ENCODE data around the gene ANGPTL4. TPM values are rescaled to one million over a fixed set of nuclear protein-coding genes. Genes with fewer than 3 reads are reported as not detected.
A peak's percentile ranks its signal among the peaks of the same experiment; 100 is the strongest.

Gene ANGPTL4, protein sequence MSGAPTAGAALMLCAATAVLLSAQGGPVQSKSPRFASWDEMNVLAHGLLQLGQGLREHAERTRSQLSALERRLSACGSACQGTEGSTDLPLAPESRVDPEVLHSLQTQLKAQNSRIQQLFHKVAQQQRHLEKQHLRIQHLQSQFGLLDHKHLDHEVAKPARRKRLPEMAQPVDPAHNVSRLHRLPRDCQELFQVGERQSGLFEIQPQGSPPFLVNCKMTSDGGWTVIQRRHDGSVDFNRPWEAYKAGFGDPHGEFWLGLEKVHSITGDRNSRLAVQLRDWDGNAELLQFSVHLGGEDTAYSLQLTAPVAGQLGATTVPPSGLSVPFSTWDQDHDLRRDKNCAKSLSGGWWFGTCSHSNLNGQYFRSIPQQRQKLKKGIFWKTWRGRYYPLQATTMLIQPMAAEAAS
- total RNA-seq: 2.6 and 18.5 TPM in 2 replicates

DNA sequence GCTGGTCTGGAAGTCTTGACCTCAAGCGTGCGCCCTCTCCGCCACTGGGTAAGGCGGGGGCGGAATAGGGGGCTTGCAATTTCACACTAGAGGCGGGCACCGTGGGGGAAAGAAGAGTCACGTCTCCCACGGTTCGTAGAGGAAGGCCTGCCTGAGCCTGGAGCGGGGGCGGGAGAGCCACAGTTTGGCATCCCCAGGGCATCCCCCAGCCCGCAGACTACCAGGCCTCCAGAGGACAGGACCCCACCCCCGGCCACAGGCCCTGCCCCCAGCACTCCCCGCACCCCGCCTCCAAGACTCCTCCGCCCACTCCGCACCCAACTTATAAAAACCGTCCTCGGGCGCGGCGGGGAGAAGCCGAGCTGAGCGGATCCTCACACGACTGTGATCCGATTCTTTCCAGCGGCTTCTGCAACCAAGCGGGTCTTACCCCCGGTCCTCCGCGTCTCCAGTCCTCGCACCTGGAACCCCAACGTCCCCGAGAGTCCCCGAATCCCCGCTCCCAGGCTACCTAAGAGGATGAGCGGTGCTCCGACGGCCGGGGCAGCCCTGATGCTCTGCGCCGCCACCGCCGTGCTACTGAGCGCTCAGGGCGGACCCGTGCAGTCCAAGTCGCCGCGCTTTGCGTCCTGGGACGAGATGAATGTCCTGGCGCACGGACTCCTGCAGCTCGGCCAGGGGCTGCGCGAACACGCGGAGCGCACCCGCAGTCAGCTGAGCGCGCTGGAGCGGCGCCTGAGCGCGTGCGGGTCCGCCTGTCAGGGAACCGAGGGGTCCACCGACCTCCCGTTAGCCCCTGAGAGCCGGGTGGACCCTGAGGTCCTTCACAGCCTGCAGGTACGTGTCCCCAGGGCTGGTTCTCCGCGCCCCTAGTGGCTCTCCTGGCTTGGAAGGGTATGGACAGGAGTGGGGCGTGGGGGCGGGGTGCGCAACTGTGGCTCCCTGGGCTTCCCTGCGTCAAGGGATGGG lies at the start of gene ANGPTL4:
Gene ANGPTL4 (plus strand): TSS at position 353 of the 969 bp plus-strand sequence. CDS start 167 bp downstream, at position 520.

DNA sequence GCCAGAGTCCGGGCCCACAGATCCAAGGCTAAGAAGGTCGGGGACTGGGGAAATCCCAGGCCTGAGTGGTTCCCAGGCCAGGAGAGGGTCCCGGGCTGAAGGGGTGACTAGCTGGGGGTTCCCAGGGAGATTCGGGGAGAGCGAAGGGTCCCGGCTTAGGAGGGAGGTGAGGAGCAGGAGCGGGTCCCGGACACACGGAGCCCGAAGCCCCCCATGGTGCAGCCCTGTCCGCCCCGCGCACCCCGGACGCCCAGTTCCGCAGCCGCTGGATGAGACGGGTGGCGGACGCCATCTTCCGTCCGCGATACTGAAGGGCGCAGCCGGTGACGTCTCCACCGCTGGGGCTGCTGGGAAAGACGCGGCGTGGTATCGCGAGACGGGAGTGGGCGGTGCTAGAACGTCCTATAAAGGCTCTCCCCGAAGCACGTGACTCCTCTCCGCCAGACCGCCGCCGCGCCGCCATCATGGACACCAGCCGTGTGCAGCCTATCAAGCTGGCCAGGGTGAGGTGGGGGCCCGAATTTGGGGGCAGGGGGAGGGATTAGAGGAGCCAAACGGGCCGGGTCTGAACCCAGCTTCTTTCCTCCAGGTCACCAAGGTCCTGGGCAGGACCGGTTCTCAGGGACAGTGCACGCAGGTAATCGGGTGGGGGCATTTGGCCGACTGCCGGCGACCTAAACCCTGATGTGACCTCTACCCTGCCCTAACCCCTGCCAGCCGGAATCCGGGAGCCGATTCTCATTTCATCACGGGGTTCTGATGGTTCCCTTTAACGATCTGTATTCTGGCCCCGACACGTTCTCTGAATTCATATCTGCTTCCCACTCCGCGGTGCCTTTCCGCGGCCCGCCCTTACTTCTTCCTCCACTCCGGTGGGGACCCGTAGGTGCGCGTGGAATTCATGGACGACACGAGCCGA lies 42.6 kb upstream of the ANGPTL4 start, which contains the start of the genes NDUFA7 and RPS28:
Gene NDUFA7 (minus strand): TSS at position 309 of the 919 bp plus-strand sequence. CDS start 17 bp downstream, at position 292.
Gene RPS28 (plus strand): TSS at position 430 of the 919 bp plus-strand sequence. CDS start 35 bp downstream, at position 465.

DNA sequence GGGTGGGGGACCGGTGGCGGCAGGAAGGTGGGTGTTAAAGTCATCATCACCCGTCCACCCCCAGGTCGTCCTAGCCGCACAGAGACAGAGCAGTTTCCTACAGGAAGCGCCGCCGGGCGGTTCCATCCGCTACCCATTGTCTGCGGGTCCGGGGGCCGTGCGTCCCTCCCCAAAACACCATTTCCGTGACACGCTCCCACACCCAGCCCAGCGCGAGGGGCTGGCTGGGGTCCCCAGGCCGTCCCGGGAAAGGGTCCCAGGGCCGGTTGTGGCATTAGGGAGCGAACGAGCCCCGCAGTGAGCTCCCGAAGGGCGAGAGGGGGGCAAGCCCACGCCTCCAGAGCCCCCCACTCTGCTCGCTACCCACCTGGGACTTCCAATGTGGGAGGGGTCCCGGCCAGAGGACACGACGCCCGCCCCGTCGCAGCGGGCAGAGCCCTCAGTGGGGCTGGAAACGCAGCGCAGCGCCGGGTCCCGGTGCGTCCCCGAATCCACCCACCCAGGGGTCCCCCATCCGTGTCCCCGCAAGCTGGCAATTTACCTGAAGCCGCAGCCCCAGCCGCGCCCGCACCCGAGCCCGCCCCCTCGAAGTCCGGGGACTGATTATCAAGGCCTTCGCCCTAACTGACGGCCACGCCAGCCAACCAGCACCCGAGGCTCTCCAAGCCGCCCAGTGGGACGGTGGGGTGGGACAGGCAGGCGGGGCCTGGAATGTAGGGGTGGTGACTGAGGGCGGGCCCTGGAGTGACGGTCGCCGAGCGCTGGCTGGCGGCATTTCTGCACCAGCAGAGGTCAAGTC lies 21.1 kb upstream of the ANGPTL4 start, which contains the start of gene KANK3:
Gene KANK3 (minus strand): TSS at position 579 of the 799 bp plus-strand sequence. CDS start 5,434 bp downstream, outside the sequence.

DNA sequence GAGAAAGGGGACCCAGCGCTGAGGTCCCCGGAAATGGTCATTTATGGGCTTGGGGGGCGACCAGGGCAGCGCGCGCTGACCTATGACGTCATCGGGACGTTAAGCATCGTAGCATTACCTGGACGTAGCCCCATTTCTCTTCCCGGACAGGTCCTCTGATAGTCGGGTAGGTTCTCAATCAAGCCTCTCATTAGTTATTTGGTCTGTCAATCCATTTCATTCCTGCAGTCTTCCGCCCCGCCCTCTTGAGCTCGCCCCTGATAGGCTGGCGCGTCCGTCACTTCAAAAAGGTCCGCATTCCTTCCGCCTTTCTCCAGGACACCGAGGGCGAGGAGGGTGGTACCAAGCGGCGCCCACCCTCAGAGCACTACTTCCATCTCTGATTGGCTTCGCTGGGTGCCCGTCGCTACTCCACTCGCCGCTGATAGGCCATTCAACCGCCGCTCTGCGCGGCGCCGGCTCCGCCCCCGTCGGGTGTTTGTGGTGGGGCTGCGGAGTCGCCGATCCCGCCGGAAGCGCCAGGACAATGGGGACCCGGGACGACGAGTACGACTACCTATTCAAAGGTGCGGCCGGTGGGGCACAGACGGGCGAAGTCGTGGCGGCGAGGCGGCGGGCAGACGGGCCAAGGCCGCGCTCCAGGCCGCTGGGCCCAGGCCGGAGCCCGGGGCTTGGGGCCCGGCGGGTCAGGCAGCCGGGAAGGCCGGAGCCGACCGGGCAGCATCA lies 26.1 kb downstream of the ANGPTL4 start, which contains the start of gene RAB11B:
Gene RAB11B (plus strand): TSS at position 470 of the 726 bp plus-strand sequence. CDS start 57 bp downstream, at position 527.

DNA sequence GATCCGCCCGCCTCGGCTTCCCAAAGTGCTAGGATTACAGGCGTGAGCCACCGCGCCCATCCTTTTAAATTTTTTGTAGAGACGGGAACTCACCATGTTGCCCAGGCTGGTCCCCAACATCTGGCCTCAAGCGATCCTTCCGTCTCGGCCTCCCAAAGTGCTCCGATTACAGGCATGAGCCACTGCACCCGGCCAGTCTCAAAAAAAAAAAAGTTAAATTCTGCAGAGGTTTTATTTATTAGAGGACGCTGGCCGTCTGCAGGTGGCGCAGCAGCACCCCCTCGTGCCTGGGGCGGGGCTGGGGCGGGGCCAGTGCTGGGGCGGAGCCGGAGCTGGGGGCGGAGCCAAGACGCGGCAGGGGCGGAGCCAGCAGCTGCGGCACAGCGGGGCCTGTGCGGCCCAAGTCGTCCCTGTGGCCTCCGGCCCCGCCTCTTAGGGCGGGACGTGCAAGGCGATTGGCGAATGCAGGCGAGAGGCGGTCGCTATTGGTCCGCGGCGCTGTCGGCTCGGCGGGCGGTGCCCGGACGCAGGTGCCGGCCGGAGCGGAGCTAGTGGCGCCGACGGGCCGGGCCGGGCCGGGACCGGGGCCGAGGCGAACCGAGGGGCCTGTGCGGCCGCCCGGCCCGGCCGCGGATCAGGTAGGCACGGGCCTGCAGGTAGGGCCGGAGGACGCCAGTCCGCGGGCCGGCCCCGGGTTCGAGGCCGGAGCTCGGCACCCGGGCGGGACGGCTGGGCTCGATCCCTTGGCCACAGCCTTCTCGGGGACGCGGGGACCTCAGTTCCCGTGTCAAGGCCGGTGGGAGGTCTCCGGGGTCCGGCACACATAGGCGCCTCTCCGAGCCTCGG lies 49.1 kb downstream of the ANGPTL4 start, which contains the start of gene MARCHF2:
Gene MARCHF2 (plus strand): TSS at position 523 of the 846 bp plus-strand sequence. CDS start 8,536 bp downstream, outside the sequence.

Small RNA genes lying within 50 kb of the gene (small RNA-seq; reads per million reads assigned to genes)
- 0.39 reads per million, percentile 10 among the genes with 10 or more reads in this experiment for gene MIR4999 (ENCODE audit: low replicate concordance)

Other genes with a start within 250 kb of the ANGPTL4 start
- gene FBN3, start 214.6 kb upstream of the ANGPTL4 start, total RNA-seq: not detected in 2 replicates
- 0.72 and 8.5 TPM in 2 replicates for gene CERS4, start 154.8 kb upstream of the ANGPTL4 start, total RNA-seq
- gene CD320, start 55.8 kb upstream of the ANGPTL4 start, total RNA-seq: 25.8 and 50.6 TPM in 2 replicates
- gene NDUFA7, start 42.8 kb upstream of the ANGPTL4 start, total RNA-seq: 22.6 and 24.3 TPM in 2 replicates
- 66.7 and 318 TPM in 2 replicates for gene RPS28, start 42.7 kb upstream of the ANGPTL4 start, total RNA-seq
- gene KANK3, start 20.9 kb upstream of the ANGPTL4 start, total RNA-seq: 0.22 and 0.86 TPM in 2 replicates
- gene RAB11B, start 26.2 kb downstream of the ANGPTL4 start, total RNA-seq: 29.1 and 48.4 TPM in 2 replicates
- 56.0 and 65.9 TPM in 2 replicates for gene MARCHF2, start 49.1 kb downstream of the ANGPTL4 start, total RNA-seq
- 50.8 and 71.0 TPM in 2 replicates for gene HNRNPM, start 80.8 kb downstream of the ANGPTL4 start, total RNA-seq
- under 0.01 TPM in 1 of 2 replicates, not detected in the other for gene PRAM1, start 138.5 kb downstream of the ANGPTL4 start, total RNA-seq
- 9.9 and 13.3 TPM in 2 replicates for gene ZNF414, start 150.0 kb downstream of the ANGPTL4 start, total RNA-seq
- 0.66 and 0.86 TPM in 2 replicates for gene MYO1F, start 213.3 kb downstream of the ANGPTL4 start, total RNA-seq
- gene ADAMTS10, start 246.6 kb downstream of the ANGPTL4 start, total RNA-seq: 8.3 and 19.3 TPM in 2 replicates

Data from placental pericyte (primary cell).